CD4-positive, alpha-beta memory T cell (primary cell): ENCODE data around the gene NR4A3. TPM values are rescaled to one million over a fixed set of nuclear protein-coding genes. Genes with fewer than 3 reads are reported as not detected.

Experiments used
- CTCF ChIA-PET: fragments of 350-600 bp; sonication (Branson Sonifier 250); formaldehyde crosslinking; loops from one replicate; lab custom pipeline; 2021; ENCODE audit warnings: inconsistent platforms; ENCODE audit not compliant: partially characterized antibody; lab: Charles Lee
- POLR2A ChIA-PET: fragments of 350-600 bp; sonication (Branson Sonifier 250); formaldehyde crosslinking; loops from one replicate; lab custom pipeline; 2021; ENCODE audit not compliant: partially characterized antibody; lab: Charles Lee
- DNase-seq, 5 donors: peaks; one replicate each; pipeline versions ENCODE4 v3.0.0 to v3.0.0-alpha.2; 2020 to 2022; ENCODE audit warnings: mixed read lengths in 1 of 5
- H3K27ac ChIP-seq: one replicate; pipeline ENCODE4 v1.7.0; 2013; ENCODE audit warnings: low read depth, low read length
- H3K27me3 ChIP-seq: 2 replicates; pipeline ENCODE4 v1.7.0; 2013; ENCODE audit warnings: mild to moderate bottlenecking, low read length, moderate library complexity; ENCODE audit not compliant: insufficient read depth
- H3K36me3 ChIP-seq: 2 replicates; pipeline ENCODE4 v1.7.0; 2013; ENCODE audit warnings: mild to moderate bottlenecking, low read length, moderate library complexity; ENCODE audit not compliant: insufficient read depth
- H3K4me1 ChIP-seq: 2 replicates; pipeline ENCODE4 v1.7.0; 2013; ENCODE audit warnings: mild to moderate bottlenecking, low read length, moderate library complexity; ENCODE audit not compliant: insufficient read depth
- H3K4me3 ChIP-seq, 2 donors: one replicate each; pipeline ENCODE4 v1.7.0; 2013; ENCODE audit warnings: low read length in 2 of 2, mild to moderate bottlenecking in 1 of 2
- H3K9me3 ChIP-seq, 2 donors: one replicate each; pipeline ENCODE4 v1.7.0; 2013; ENCODE audit warnings: low read length in 2 of 2, control low read depth in 1 of 2; ENCODE audit not compliant: control insufficient read depth in 1 of 2
- H3K27ac Mint-ChIP-seq, 7 donors: one replicate each; pipeline ENCODE4 v1.8.0; 2020 to 2021; ENCODE audit warnings: mixed read lengths in 7 of 7, mild to moderate bottlenecking in 6 of 7, inconsistent platforms in 3 of 7, moderate library complexity in 3 of 7
- H3K27me3 Mint-ChIP-seq, 2 donors: one replicate each; pipeline ENCODE4 v1.8.0; 2020 to 2021; ENCODE audit warnings: mixed read lengths in 2 of 2
- H3K36me3 Mint-ChIP-seq, 2 donors: one replicate each; pipeline ENCODE4 v1.8.0; 2020 to 2021; ENCODE audit warnings: mixed read lengths in 2 of 2, inconsistent platforms in 1 of 2, mild to moderate bottlenecking in 1 of 2
- H3K4me1 Mint-ChIP-seq, 4 donors: one replicate each; pipeline ENCODE4 v1.8.0; 2020 to 2021; ENCODE audit warnings: mixed read lengths in 4 of 4, mild to moderate bottlenecking in 1 of 4
- H3K4me3 Mint-ChIP-seq, 8 donors: one replicate each; pipeline ENCODE4 v1.8.0; 2020 to 2021; ENCODE audit warnings: mixed read lengths in 8 of 8, mild to moderate bottlenecking in 7 of 8, moderate library complexity in 6 of 8, inconsistent platforms in 3 of 8
- H3K9me3 Mint-ChIP-seq, 8 donors: one replicate each; pipeline ENCODE4 v1.8.0; 2020 to 2021; ENCODE audit warnings: mixed read lengths in 8 of 8, mild to moderate bottlenecking in 5 of 8, inconsistent platforms in 3 of 8, moderate library complexity in 1 of 8
- intact Hi-C: fragments of 100-400 bp; cut with micrococcal nuclease; formaldehyde crosslinking; loops from one replicate; pipeline ENCODE4 v1.15.1; 2023
- polyA plus RNA-seq, 2 donors: library from polyadenylated mRNA; unstranded; fragments of 300-500 nt; fragmentation: Illumina TruSeq; gene quantifications; one replicate each; pipeline ENCODE4 v1.2.3, GENCODE V29; 2021
- total RNA-seq, 2 experiments: library from RNA; stranded (reverse); gene quantifications; one replicate each; pipeline ENCODE4 v1.2.3, GENCODE V29; 2021

The NR4A3 gene
- total and polyA plus RNA-seq, 4 experiments from 2014 or later: 0.17 to 1.4 (median 0.34) TPM

DNA sequence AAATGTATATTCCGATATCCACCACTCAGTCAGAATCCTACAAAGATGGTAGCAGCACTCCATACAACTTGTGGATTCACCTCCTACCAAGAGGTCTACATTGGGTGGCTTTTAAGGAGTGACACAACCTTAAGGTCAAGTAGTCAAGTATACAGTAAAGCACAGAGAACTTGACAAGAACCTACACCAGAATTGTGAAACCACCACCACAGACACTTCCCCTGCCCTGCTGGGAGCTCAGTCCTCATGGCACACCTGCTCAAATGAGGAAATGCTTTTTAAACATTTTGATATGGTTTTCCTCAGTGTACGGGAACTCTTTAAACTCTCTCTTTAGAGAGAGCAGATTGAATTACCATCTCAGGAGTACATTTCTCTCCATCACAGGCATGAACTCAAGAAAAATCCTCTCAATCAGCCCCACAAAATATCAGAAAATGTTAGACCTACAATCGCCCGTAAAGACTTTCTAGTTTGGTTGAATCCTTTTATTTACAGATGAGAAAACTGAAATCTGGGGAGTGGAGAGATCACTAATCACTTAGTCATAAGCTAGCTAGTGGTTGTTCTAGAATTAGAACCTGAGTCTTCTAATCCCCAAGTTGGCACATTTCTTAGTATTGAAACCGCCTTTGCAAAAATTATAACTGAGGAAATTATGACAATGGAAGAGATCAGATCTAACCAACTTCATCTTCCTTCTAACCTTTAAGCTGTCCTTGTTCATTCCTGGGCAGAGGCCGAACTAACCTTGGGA lies 38.5 kb upstream of the NR4A3 start:
- no peak overlapping the region for H3K4me3 ChIP-seq
- CTCF ChIA-PET: no interaction called here
- intact Hi-C loops: no loop called here
- no peaks in the 10 kb centered on the region for H3K4me1 Mint-ChIP-seq
- no peaks in the 10 kb centered on the region for H3K27me3 ChIP-seq
- no peak for DNase-seq
- H3K36me3 ChIP-seq: no peaks in the 10 kb centered on the region
- peaks cover 0 to 5% (median 0%) of the 10 kb centered on the region in 8 donors for H3K9me3 Mint-ChIP-seq
- no peak overlapping the region for H3K27ac Mint-ChIP-seq
- H3K4me3 Mint-ChIP-seq: no peak overlapping the region
- H3K27me3 Mint-ChIP-seq: peaks cover 21 to 25% of the 10 kb centered on the region in 2 donors
- H3K36me3 Mint-ChIP-seq: no peaks in the 10 kb centered on the region
- no peaks in the 10 kb centered on the region for H3K9me3 ChIP-seq
- no peak overlapping the region for H3K27ac ChIP-seq
- POLR2A ChIA-PET: no interaction called here
- no peaks in the 10 kb centered on the region for H3K4me1 ChIP-seq

DNA sequence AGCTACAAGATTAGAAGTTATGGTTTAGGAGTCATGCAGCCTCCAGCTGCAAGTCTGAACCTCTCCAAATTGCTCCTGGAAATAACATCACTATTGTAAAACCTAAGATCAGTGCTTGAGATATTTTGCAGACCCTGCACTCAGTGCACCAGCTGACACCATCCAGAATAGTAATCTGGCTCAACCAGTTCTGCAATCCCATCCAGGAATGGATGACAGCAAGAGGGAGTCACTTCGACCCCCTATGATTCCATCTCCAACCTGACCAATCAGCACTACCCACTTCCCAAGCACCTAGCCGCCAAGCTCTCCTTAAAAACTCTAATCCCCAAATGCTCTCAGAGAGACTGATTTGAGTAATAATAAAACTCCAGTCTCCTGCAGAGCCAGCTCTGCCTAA lies 37.9 kb upstream of the NR4A3 start:
- intact Hi-C loops: no loop called here
- CTCF ChIA-PET: interaction anchor here (0.7 kb wide), 1 partner anchor 10 kb away, joined by 4 read pairs; no protein-coding TSS in a partner anchor

DNA sequence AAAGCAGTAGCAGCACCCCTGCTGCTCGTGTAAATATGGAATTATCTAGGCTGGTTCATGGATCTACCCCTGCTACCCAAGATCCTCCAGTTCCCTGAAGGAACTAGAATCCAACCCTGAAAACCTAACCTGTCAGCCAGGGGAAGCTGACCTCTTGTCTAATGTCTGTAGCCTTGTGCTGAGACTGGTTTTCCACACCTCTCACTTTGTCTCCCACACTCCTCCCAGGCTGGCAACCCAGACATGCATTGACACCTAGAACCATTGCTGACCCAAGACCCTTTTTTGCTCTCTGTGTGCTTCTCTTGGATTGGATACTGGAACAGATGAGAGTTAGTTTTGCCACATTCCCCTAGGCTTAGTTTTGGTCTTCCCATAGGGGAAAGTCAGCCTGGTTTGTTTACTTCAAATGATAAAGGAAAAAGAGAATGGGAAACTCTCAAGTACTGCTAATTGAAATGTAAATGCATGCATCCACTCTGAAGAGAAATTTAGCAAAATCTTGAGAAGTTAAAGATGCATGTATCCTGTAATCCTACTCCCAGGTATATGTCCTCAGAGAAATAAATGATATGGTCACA lies 36.6 kb upstream of the NR4A3 start:
- Histone ChIP-seq H3K27ac (no peak overlapping the region), H3K9me3 (no peaks in the 10 kb centered on the region), H3K4me3 (no peak overlapping the region), H3K4me1 (no peaks in the 10 kb centered on the region), H3K27me3 (no peaks in the 10 kb centered on the region), H3K36me3 (no peaks in the 10 kb centered on the region)
- no peaks in the 10 kb centered on the region for H3K36me3 Mint-ChIP-seq
- H3K4me1 Mint-ChIP-seq: no peaks in the 10 kb centered on the region
- H3K9me3 Mint-ChIP-seq: peaks cover 0 to 5% (median 0%) of the 10 kb centered on the region in 8 donors
- H3K27ac Mint-ChIP-seq: no peak overlapping the region
- intact Hi-C loops: no loop called here
- no peak for DNase-seq
- POLR2A ChIA-PET: no interaction called here
- H3K27me3 Mint-ChIP-seq: peaks cover 19 to 33% of the 10 kb centered on the region in 2 donors
- H3K4me3 Mint-ChIP-seq: no peak overlapping the region
- CTCF ChIA-PET: no interaction called here

More for the DNA sequence above, 37.9 kb upstream of the NR4A3 start:
- Histone ChIP-seq H3K27me3 (no peaks in the 10 kb centered on the region), H3K9me3 (no peaks in the 10 kb centered on the region), H3K4me3 (no peak overlapping the region), H3K27ac (no peak overlapping the region), H3K4me1 (no peaks in the 10 kb centered on the region), H3K36me3 (no peaks in the 10 kb centered on the region)
- POLR2A ChIA-PET: no interaction called here
- H3K27me3 Mint-ChIP-seq: peaks cover 21 to 25% of the 10 kb centered on the region in 2 donors
- H3K4me1 Mint-ChIP-seq: no peaks in the 10 kb centered on the region
- H3K27ac Mint-ChIP-seq: no peak overlapping the region
- H3K4me3 Mint-ChIP-seq: no peak overlapping the region
- no peak for DNase-seq
- H3K9me3 Mint-ChIP-seq: peaks cover 0 to 5% (median 0%) of the 10 kb centered on the region in 8 donors
- H3K36me3 Mint-ChIP-seq: no peaks in the 10 kb centered on the region

DNA sequence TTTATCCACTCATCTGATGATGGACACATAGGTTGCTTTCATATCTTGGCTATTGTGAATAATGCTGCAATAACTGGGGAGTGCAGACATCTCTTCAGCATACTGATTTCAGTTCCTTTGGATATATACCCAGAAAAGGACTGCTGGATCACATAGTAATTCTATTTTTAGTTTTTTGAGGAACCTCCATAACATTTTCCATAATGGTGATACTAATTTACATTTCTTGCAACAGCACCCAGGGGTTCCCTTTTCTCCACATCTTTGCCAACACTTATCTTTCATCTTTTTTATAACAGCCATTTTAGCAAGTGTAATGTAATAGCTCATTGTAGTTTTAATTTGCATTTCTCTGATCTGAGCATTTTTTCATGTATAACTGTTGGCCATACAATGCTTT lies 34.1 kb upstream of the NR4A3 start:
- H3K9me3 ChIP-seq: no peaks in the 10 kb centered on the region
- no peak overlapping the region for H3K27ac Mint-ChIP-seq
- no peak overlapping the region for H3K4me3 ChIP-seq
- H3K36me3 Mint-ChIP-seq: no peaks in the 10 kb centered on the region
- H3K4me3 Mint-ChIP-seq: no peak overlapping the region
- H3K27ac ChIP-seq: no peak overlapping the region
- H3K4me1 Mint-ChIP-seq: no peaks in the 10 kb centered on the region
- POLR2A ChIA-PET: no interaction called here
- peaks cover 15 to 30% of the 10 kb centered on the region in 2 donors for H3K27me3 Mint-ChIP-seq
- H3K27me3 ChIP-seq: no peaks in the 10 kb centered on the region
- CTCF ChIA-PET: interaction anchor here (1.0 kb wide), 1 partner anchor 18 kb away, joined by 3 read pairs; no protein-coding TSS in a partner anchor
- intact Hi-C loops: no loop called here
- peaks cover 0 to 2% (median 0%) of the 10 kb centered on the region in 8 donors for H3K9me3 Mint-ChIP-seq
- no peaks in the 10 kb centered on the region for H3K4me1 ChIP-seq
- DNase-seq: no peak
- H3K36me3 ChIP-seq: no peaks in the 10 kb centered on the region

DNA sequence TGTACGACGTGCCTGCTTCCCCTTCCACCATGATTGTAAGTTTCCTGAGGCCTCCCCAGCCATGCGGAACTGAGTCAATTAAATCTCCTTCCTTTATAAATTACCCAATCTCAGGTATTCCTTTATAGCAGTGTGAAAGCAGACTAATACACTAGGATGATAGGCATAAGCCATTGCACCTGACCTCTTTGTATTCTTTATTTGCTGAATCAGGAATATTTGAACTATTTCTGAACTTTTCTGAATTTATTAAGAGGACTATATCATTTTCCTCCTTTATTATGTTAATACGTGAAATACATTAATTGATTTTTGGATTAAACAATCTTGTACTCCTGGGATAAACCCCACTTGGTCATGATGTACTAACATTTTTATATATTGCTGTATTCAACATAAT lies 28.2 kb upstream of the NR4A3 start:
- Mint-ChIP-seq H3K27me3 (peaks cover 17 to 19% of the 10 kb centered on the region in 2 donors), H3K4me1 (no peaks in the 10 kb centered on the region), H3K36me3 (peaks cover 0 to 5% of the 10 kb centered on the region in 2 donors), H3K9me3 (peaks cover 0 to 2% (median 0%) of the 10 kb centered on the region in 8 donors), H3K27ac (no peak overlapping the region), H3K4me3 (no peak overlapping the region)
- no peaks in the 10 kb centered on the region for H3K36me3 ChIP-seq
- intact Hi-C loops: no loop called here
- no peaks in the 10 kb centered on the region for H3K4me1 ChIP-seq
- no peaks in the 10 kb centered on the region for H3K9me3 ChIP-seq
- DNase-seq: no peak
- ChIA-PET POLR2A (no interaction called here), CTCF (no interaction called here)
- no peak overlapping the region for H3K27ac ChIP-seq
- no peaks in the 10 kb centered on the region for H3K27me3 ChIP-seq
- H3K4me3 ChIP-seq: no peak overlapping the region

DNA sequence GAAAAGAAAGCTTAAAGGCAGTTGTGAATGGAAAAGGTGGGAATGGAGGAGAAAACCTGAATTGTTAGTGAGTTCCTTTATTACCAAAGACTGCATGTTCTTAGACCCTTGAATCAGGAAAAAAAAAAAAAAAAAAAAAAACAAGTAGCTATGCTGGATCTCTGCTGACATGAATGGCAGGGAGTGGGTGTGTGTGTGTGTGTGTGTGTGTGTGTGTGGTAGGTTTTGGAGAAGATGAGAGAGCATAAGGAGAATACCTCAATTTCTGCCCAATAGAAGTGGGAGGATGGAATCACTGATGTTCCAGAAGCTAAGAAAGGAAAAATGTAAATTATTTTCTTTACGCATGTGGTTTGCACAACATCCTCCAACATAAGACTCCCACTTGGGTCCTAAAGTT lies 25.5 kb upstream of the NR4A3 start:
- H3K4me1 Mint-ChIP-seq: no peaks in the 10 kb centered on the region
- Histone ChIP-seq H3K27ac (no peak overlapping the region), H3K36me3 (no peaks in the 10 kb centered on the region), H3K27me3 (no peaks in the 10 kb centered on the region), H3K4me3 (no peak overlapping the region), H3K9me3 (no peaks in the 10 kb centered on the region), H3K4me1 (no peaks in the 10 kb centered on the region)
- no peak overlapping the region for H3K27ac Mint-ChIP-seq
- no peak for DNase-seq
- peaks cover 0 to 5% of the 10 kb centered on the region in 2 donors for H3K36me3 Mint-ChIP-seq
- H3K9me3 Mint-ChIP-seq: no peaks in the 10 kb centered on the region
- H3K27me3 Mint-ChIP-seq: peaks cover 12 to 15% of the 10 kb centered on the region in 2 donors
- intact Hi-C loops: no loop called here
- ChIA-PET POLR2A (no interaction called here), CTCF (no interaction called here)
- H3K4me3 Mint-ChIP-seq: no peak overlapping the region

DNA sequence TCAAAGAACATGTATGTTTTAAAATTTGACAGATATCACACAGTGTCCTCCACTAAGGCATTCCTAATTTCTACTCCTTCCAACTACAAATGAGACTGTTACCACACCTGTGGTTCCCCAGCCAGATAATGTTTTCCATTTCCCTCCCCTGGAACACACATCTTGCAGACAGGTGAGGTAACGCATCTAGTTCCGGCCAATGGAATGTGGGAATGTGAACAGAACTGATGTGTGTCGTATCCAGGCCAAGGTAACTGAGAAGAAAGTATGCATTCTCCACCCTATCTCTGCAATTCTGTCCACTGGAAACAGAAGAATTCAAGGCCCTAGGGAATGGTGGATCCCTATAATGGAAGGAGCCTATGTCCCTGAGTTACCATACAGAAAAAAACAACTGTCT lies 19.9 kb upstream of the NR4A3 start:
- Histone ChIP-seq H3K4me3 (no peak overlapping the region), H3K27ac (no peak overlapping the region), H3K27me3 (no peaks in the 10 kb centered on the region), H3K4me1 (no peaks in the 10 kb centered on the region), H3K36me3 (no peaks in the 10 kb centered on the region), H3K9me3 (no peaks in the 10 kb centered on the region)
- Mint-ChIP-seq H3K4me3 (no peak overlapping the region), H3K4me1 (no peaks in the 10 kb centered on the region), H3K27me3 (no peaks in the 10 kb centered on the region), H3K36me3 (no peaks in the 10 kb centered on the region), H3K9me3 (no peaks in the 10 kb centered on the region), H3K27ac (no peak overlapping the region)
- DNase-seq: no peak
- CTCF ChIA-PET: no interaction called here
- intact Hi-C loops: no loop called here
- POLR2A ChIA-PET: no interaction called here
